D721Med (cell line): Measurements from ENCODE around the gene MNT.

ENCODE experiments used
- DNase-seq: peaks from one replicate; pipeline ENCODE4 v3.0.0; 2011; ENCODE audit warnings: low spot score; ENCODE audit not compliant: insufficient read length
- FAIRE-seq: peaks from 2 replicates; lab custom pipeline; 2011; peaks lifted over from hg19 to GRCh38; lab: Jason Lieb, UNC
- CTCF ChIP-seq: IDR thresholded peaks from 2 replicates; pipeline ENCODE4 v1.5.1; 2012; ENCODE audit warnings: mild to moderate bottlenecking, control low read depth; ENCODE audit not compliant: insufficient read depth; ENCODE audit errors: missing control alignments

Gene MNT

GRCh38 chr17:2416010-2416734 is 15.3 kb upstream of the MNT start:
- DNase-seq (peak; percentile 81), FAIRE-seq (peak; percentile 32)
- TF ChIP-seq CTCF: peak; percentile 68

GRCh38 chr17:2415081-2415480 is 14.2 kb upstream of the MNT start:
- FAIRE-seq: no peak
- no peak for TF ChIP-seq CTCF
- no peak for DNase-seq

- DNase-seq: no peak
- no peak for TF ChIP-seq CTCF
- no peak for FAIRE-seq
Observed at GRCh38 chr17:2414446-2415064, 13.7 kb upstream of the MNT start.

GRCh38 chr17:2412561-2413021 is 11.7 kb upstream of the MNT start:
- TF ChIP-seq CTCF: no peak
- FAIRE-seq (no peak), DNase-seq (no peak)

- no peak for FAIRE-seq
- DNase-seq: no peak
Observed at GRCh38 chr17:2410951-2411350, 10.1 kb upstream of the MNT start.

GRCh38 chr17:2406903-2407790 is 6.3 kb upstream of the MNT start:
- FAIRE-seq: no peak

More at GRCh38 chr17:2410951-2411350, 10.1 kb upstream of the MNT start:
- no peak for TF ChIP-seq CTCF

More at GRCh38 chr17:2406903-2407790, 6.3 kb upstream of the MNT start:
- TF ChIP-seq CTCF: no peak
- no peak for DNase-seq
